H9 (cell line): ENCODE results near the gene LDLRAD4. TPM values are rescaled to one million over a fixed set of nuclear protein-coding genes. Genes with fewer than 3 reads are reported as not detected.

Experiments
- DNase-seq: peaks from one replicate; pipeline ENCODE4 v3.0.0-alpha.2; 2017
- H2AFZ ChIP-seq: one replicate; pipeline ENCODE4 v1.6.1; 2013; ENCODE audit warnings: mild to moderate bottlenecking, low read length, control low read depth, moderate library complexity
- H2AK5ac ChIP-seq: 2 replicates; pipeline ENCODE4 v1.6.1; 2013; ENCODE audit warnings: low read length, control low read depth, mixed read lengths; ENCODE audit not compliant: insufficient read length
- H2BK120ac ChIP-seq: one replicate; pipeline ENCODE4 v1.6.1; 2013; ENCODE audit warnings: low read depth, mild to moderate bottlenecking, low read length, control low read depth, inconsistent platforms; ENCODE audit not compliant: poor library complexity, severe bottlenecking
- H2BK12ac ChIP-seq: 2 replicates; pipeline ENCODE4 v1.6.1; 2013; ENCODE audit warnings: low read length, control low read depth, mixed read lengths, low read depth; ENCODE audit not compliant: insufficient read length
- H2BK15ac ChIP-seq: 2 replicates; pipeline ENCODE4 v1.6.1; 2013; ENCODE audit warnings: low read depth, low read length, control low read depth
- H2BK20ac ChIP-seq: one replicate; pipeline ENCODE4 v1.6.1; 2013; ENCODE audit warnings: low read depth, mild to moderate bottlenecking, low read length, control low read depth, inconsistent platforms; ENCODE audit not compliant: poor library complexity, severe bottlenecking
- H2BK5ac ChIP-seq: 2 replicates; pipeline ENCODE4 v1.6.1; 2013; ENCODE audit warnings: low read length, control low read depth, mixed read lengths; ENCODE audit not compliant: insufficient read length
- H3K14ac ChIP-seq: 2 replicates; pipeline ENCODE4 v1.6.1; 2013; ENCODE audit warnings: low read length, control low read depth; ENCODE audit not compliant: insufficient read depth
- H3K18ac ChIP-seq: 2 replicates; pipeline ENCODE4 v1.6.1; 2013; ENCODE audit warnings: low read depth, mild to moderate bottlenecking, mixed read lengths, low read length, control low read depth; ENCODE audit not compliant: insufficient read length
- H3K23ac ChIP-seq: 2 replicates; pipeline ENCODE4 v1.6.1; 2013; ENCODE audit warnings: low read length, control low read depth, mixed read lengths, low read depth; ENCODE audit not compliant: insufficient read length
- H3K23me2 ChIP-seq: 2 replicates; pipeline ENCODE4 v1.6.1; 2013; ENCODE audit warnings: low read depth, mild to moderate bottlenecking, mixed read lengths, low read length, control low read depth; ENCODE audit not compliant: insufficient read length, poor library complexity, severe bottlenecking
- H3K27ac ChIP-seq: 2 replicates; pipeline ENCODE4 v1.5.1; 2013; ENCODE audit warnings: low read length, control low read depth, mixed read lengths, low read depth; ENCODE audit not compliant: insufficient read length
- H3K27me3 ChIP-seq: 2 replicates; pipeline ENCODE4 v1.6.1; 2013; ENCODE audit warnings: low read length, control low read depth, inconsistent platforms; ENCODE audit not compliant: insufficient read depth
- H3K4ac ChIP-seq: 2 replicates; pipeline ENCODE4 v1.6.1; 2013; ENCODE audit warnings: low read depth, mild to moderate bottlenecking, control low read depth, inconsistent platforms, low read length, moderate library complexity
- H3K4me1 ChIP-seq: 2 replicates; pipeline ENCODE4 v1.6.1; 2013; ENCODE audit warnings: low read length, control low read depth, inconsistent platforms; ENCODE audit not compliant: insufficient read depth
- H3K4me2 ChIP-seq: 2 replicates; pipeline ENCODE4 v1.6.1; 2013; ENCODE audit warnings: low read length, control low read depth, mixed read lengths; ENCODE audit not compliant: insufficient read length, insufficient read depth
- H3K56ac ChIP-seq: 2 replicates; pipeline ENCODE4 v1.6.1; 2013; ENCODE audit warnings: low read depth, mild to moderate bottlenecking, mixed read lengths, low read length, control low read depth; ENCODE audit not compliant: insufficient read length
- H3K79me1 ChIP-seq: 2 replicates; pipeline ENCODE4 v1.6.1; 2013; ENCODE audit warnings: low read depth, mild to moderate bottlenecking, moderate library complexity, low read length, control low read depth, inconsistent platforms; ENCODE audit not compliant: insufficient read depth, poor library complexity, severe bottlenecking
- H3K79me2 ChIP-seq: 2 replicates; pipeline ENCODE4 v1.6.1; 2013; ENCODE audit warnings: low read length, control low read depth, inconsistent platforms; ENCODE audit not compliant: insufficient read depth
- H3K9ac ChIP-seq: 2 replicates; pipeline ENCODE4 v1.6.1; 2013; ENCODE audit warnings: low read length, control low read depth, mixed read lengths; ENCODE audit not compliant: insufficient read length; ENCODE audit errors: extremely low read depth
- H3K9me3 ChIP-seq: one replicate; pipeline ENCODE4 v1.6.1; 2013; ENCODE audit warnings: low read depth, low read length, inconsistent platforms; ENCODE audit not compliant: control insufficient read depth
- H3T11ph ChIP-seq: one replicate; pipeline ENCODE4 v1.6.1; 2013; ENCODE audit warnings: mild to moderate bottlenecking, low read length, control low read depth, inconsistent platforms
- H4K20me1 ChIP-seq: one replicate; pipeline ENCODE4 v1.6.1; 2013; ENCODE audit not compliant: control insufficient read depth, insufficient read length, insufficient read depth
- H4K5ac ChIP-seq: 2 replicates; pipeline ENCODE4 v1.6.1; 2013; ENCODE audit warnings: low read depth, mild to moderate bottlenecking, mixed read lengths, low read length, control low read depth; ENCODE audit not compliant: insufficient read length
- H4K8ac ChIP-seq: replicated peaks from 2 replicates; pipeline ENCODE4 v1.6.1; 2013; ENCODE audit warnings: low read length, control low read depth, mixed read lengths, low read depth; ENCODE audit not compliant: insufficient read length
- H4K91ac ChIP-seq: 2 replicates; pipeline ENCODE4 v1.6.1; 2013; ENCODE audit warnings: low read depth, mild to moderate bottlenecking, moderate library complexity, mixed read lengths, low read length, control low read depth; ENCODE audit not compliant: insufficient read length
- H3K27ac Mint-ChIP-seq, 3 experiments: 2 replicates in 2 of 3; 3 replicates in 1 of 3; pipeline ENCODE4 v1.8.0; 2020 to 2021; ENCODE audit warnings: mixed read lengths in 3 of 3, mild to moderate bottlenecking in 1 of 3, moderate library complexity in 1 of 3
- H3K27me3 Mint-ChIP-seq: 2 replicates; pipeline ENCODE4 v1.8.0; 2021; ENCODE audit warnings: low read depth, mild to moderate bottlenecking, moderate library complexity, mixed read lengths
- H3K36me3 Mint-ChIP-seq, 3 experiments: 2 replicates in 2 of 3; 3 replicates in 1 of 3; pipeline ENCODE4 v1.8.0; 2020 to 2021; ENCODE audit warnings: low read depth in 3 of 3, mixed read lengths in 3 of 3; ENCODE audit not compliant: insufficient read depth in 1 of 3
- H3K4me1 Mint-ChIP-seq, 2 experiments: 2 replicates each; pipeline ENCODE4 v1.8.0; 2020; ENCODE audit warnings: mixed read lengths in 2 of 2
- H3K4me3 Mint-ChIP-seq, 2 experiments: 2 replicates in 1 of 2; 3 replicates in 1 of 2; pipeline ENCODE4 v1.8.0; 2020 to 2021; ENCODE audit warnings: mild to moderate bottlenecking in 2 of 2, mixed read lengths in 2 of 2, moderate library complexity in 1 of 2
- H3K9me3 Mint-ChIP-seq, 2 experiments: 2 replicates in 1 of 2; 3 replicates in 1 of 2; pipeline ENCODE4 v1.8.0; 2020; ENCODE audit warnings: mild to moderate bottlenecking in 2 of 2, mixed read lengths in 2 of 2, moderate library complexity in 1 of 2
- WGBS: extraction: QIAGEN DNeasy Blood & Tissue Kit; methylation state at CpG from one replicate; pipeline ENCODE4 v1.1.7; 2013; ENCODE audit warnings: missing lambda C conversion rate, low lambda C conversion rate, mixed read lengths; ENCODE audit not compliant: insufficient read length; ENCODE audit errors: extremely low coverage; 5-methylcytosine and 5-hydroxymethylcytosine counted together
- total RNA-seq: library from RNA; stranded (reverse); gene quantifications from 2 replicates; pipeline ENCODE4 v1.2.1, GENCODE V29; 2021
- TF ChIP-seq, protein P1 (sequence below): fragments of 200-600 bp; sonication (generic); conservative IDR thresholded peaks from 3 replicates; pipeline ENCODE4 v1.8.0; 2021; ENCODE audit warnings: antibody characterized with exemption, mild to moderate bottlenecking

The LDLRAD4 gene
- total RNA-seq, 1 experiment from 2014 or later = 3.9 TPM

DNA sequence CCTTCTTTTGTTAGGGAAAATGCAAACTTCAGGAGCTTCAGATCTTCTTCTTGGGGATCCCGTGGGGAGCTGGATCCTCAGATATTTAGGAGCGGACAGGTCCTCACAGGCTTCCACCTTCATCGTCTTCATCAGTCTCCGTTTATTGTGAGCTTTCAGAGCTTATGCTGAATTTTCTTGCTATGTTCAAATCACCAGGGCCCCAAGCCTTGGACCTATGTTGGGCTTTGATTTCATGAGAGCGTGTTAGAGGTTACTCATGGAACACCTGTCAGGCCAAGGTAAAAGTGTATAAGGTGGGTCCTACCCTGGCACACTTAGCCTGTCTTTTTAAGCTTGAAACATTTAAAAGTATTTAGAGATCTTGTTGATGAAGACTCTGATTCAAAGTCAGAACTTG is 294.9 kb downstream of the LDLRAD4 start:
- H3K9me3 ChIP-seq = no peaks in the 10 kb centered on the region
- H2BK20ac ChIP-seq = no peak overlapping the region
- no peak overlapping the region for H3K27ac ChIP-seq
- no peaks in the 10 kb centered on the region for H3K27me3 Mint-ChIP-seq
- H2BK5ac ChIP-seq = no peak overlapping the region
- no peak overlapping the region for H4K91ac ChIP-seq
- no peak overlapping the region for H2AK5ac ChIP-seq
- WGBS = no CpG with 5 or more reads among the region's 5 CpGs
- peaks cover 0 to 12% of the 10 kb centered on the region in 2 experiments; a peak in 3 of 5 replicates for H3K9me3 Mint-ChIP-seq
- TF ChIP-seq, protein P1, sequence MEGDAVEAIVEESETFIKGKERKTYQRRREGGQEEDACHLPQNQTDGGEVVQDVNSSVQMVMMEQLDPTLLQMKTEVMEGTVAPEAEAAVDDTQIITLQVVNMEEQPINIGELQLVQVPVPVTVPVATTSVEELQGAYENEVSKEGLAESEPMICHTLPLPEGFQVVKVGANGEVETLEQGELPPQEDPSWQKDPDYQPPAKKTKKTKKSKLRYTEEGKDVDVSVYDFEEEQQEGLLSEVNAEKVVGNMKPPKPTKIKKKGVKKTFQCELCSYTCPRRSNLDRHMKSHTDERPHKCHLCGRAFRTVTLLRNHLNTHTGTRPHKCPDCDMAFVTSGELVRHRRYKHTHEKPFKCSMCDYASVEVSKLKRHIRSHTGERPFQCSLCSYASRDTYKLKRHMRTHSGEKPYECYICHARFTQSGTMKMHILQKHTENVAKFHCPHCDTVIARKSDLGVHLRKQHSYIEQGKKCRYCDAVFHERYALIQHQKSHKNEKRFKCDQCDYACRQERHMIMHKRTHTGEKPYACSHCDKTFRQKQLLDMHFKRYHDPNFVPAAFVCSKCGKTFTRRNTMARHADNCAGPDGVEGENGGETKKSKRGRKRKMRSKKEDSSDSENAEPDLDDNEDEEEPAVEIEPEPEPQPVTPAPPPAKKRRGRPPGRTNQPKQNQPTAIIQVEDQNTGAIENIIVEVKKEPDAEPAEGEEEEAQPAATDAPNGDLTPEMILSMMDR = no peak
- DNase-seq = no peak
- no peak overlapping the region for H3K14ac ChIP-seq
- no peak overlapping the region for H3K4ac ChIP-seq
- no peak overlapping the region for H3K18ac ChIP-seq
- H2BK15ac ChIP-seq = no peak overlapping the region
- H4K8ac ChIP-seq = no peak overlapping the region
- no peak overlapping the region for H2AFZ ChIP-seq
- no peak overlapping the region for H4K5ac ChIP-seq
- H3K4me1 Mint-ChIP-seq = peaks cover 4 to 13% of the 10 kb centered on the region in 2 experiments; a peak in 3 of 4 replicates
- no peak overlapping the region for H3K4me3 Mint-ChIP-seq
- H3K9ac ChIP-seq = no peak overlapping the region
- H3K36me3 Mint-ChIP-seq = peaks cover 0 to 5% (median 3%) of the 10 kb centered on the region in 3 experiments; a peak in 3 of 7 replicates
- H3K23ac ChIP-seq = no peak overlapping the region
- H3K27me3 ChIP-seq = no peaks in the 10 kb centered on the region
- no peak overlapping the region for H3K56ac ChIP-seq
- no peaks in the 10 kb centered on the region for H3K23me2 ChIP-seq
- H3T11ph ChIP-seq = no peak overlapping the region
- H2BK12ac ChIP-seq = no peak overlapping the region
- no peak overlapping the region for H2BK120ac ChIP-seq
- H3K27ac Mint-ChIP-seq = no peak overlapping the region
- no peaks in the 10 kb centered on the region for H3K4me1 ChIP-seq
- H4K20me1 ChIP-seq = no peaks in the 10 kb centered on the region
- H3K79me1 ChIP-seq = no peaks in the 10 kb centered on the region
- H3K79me2 ChIP-seq = no peaks in the 10 kb centered on the region
- H3K4me2 ChIP-seq = no peak overlapping the region
